Measurements from ENCODE around the gene CDKL1.

GRCh38 chr14:50334211-50334610 lies 62.5 kb downstream of the CDKL1 start:
- TF ChIP-seq ZNF274 (IDR thresholded peaks at IDR 0.05; ENCODE audit: low read depth, low read length) = no peak
- no peak for TF ChIP-seq SUZ12 (IDR thresholded peaks at IDR 0.05; ENCODE audit: extremely low read depth, insufficient read depth, insufficient read length)
